ENCODE measurements around the gene CNGB1. TPM values are rescaled to one million over a fixed set of nuclear protein-coding genes. Genes with fewer than 3 reads are reported as not detected.

CNGB1 gene
- total and polyA plus RNA-seq, 12 donors, result not detected

GRCh38 chr16:58001781-58002415, 31.0 kb upstream of the CNGB1 start:
- H3K4me1 ChIP-seq, result peaks cover 6 to 53% (median 33%) of the 10 kb centered on the region in 9 donors
- H3K9me3 ChIP-seq, result no peaks in the 10 kb centered on the region
- 37 to 39% methylated on average over 10 of the region's 10 CpGs for WGBS, 2 donors
- H3K27me3 ChIP-seq, result no peaks in the 10 kb centered on the region
- peaks cover 0 to 54% (median 15%) of the 10 kb centered on the region in 9 donors for H3K36me3 ChIP-seq
- intact Hi-C loops (cut with DNase I), result loop anchor here in 8 of 10 donors (2.0 to 10.0 kb wide), 13 partner anchors 95 to 427 kb away; partner anchors contain the start of gene KIFC3 (in 2 of the 8)
- DNase-seq, result no peak
- peak overlapping the region in 9 of 10 donors; percentile 86 to 97 (median 93) for H3K27ac ChIP-seq
- peak overlapping the region; percentile 57 to 97 (median 72) for H3K4me3 ChIP-seq
- TF ChIP-seq CTCF (IDR thresholded peaks at IDR 0.05), result no peak
- no peak for ATAC-seq

GRCh38 chr16:58000706-58001676, 30.1 kb upstream of the CNGB1 start, which contains the start of gene USB1:
USB1 (plus strand) TSS chr16:58001407; CDS start chr16:58001484, 77 bp downstream.
- peaks cover 6 to 53% (median 33%) of the 10 kb centered on the region in 9 donors for H3K4me1 ChIP-seq
- peak within 1 kb of the TSS; percentile 57 to 97 (median 72) for H3K4me3 ChIP-seq
- ATAC-seq (peak; percentile 92 to 98 (median 95)), DNase-seq (peak; percentile 86 to 92)
- H3K9me3 ChIP-seq, result no peaks in the 10 kb centered on the region
- H3K36me3 ChIP-seq, result peaks cover 0 to 54% (median 18%) of the 10 kb centered on the region in 9 donors
- WGBS, 2 donors, result 0 to 1% methylated on average over 56 to 81 of the region's 81 CpGs
- intact Hi-C loops (cut with DNase I), result loop anchor here in 8 of 10 donors (1.0 to 10.0 kb wide), 14 partner anchors 94 to 426 kb away; partner anchors contain the start of gene KIFC3 (in 2 of the 8)
- H3K27ac ChIP-seq, result peak within 1 kb of the TSS; percentile 86 to 97 (median 92)
- peak; percentile 58 to 91 (median 80) for TF ChIP-seq CTCF (IDR thresholded peaks at IDR 0.05)
- H3K27me3 ChIP-seq, result no peaks in the 10 kb centered on the region

GRCh38 chr16:57999971-58000705, 29.2 kb upstream of the CNGB1 start, which contains the start of gene ZNF319:
ZNF319 (minus strand) TSS chr16:58000672; CDS start chr16:57998265, 2,407 bp downstream.
- peak in 3 of 8 donors; percentile 0 to 9 (median 3) for ATAC-seq
- 0 to 1% methylated on average over 61 to 95 of the region's 95 CpGs for WGBS, 2 donors

More at GRCh38 chr16:57999971-58000705, 29.2 kb upstream of the CNGB1 start, which contains the start of gene ZNF319:
- Histone ChIP-seq H3K9me3 (no peaks in the 10 kb centered on the region), H3K4me1 (peaks cover 6 to 60% (median 36%) of the 10 kb centered on the region in 9 donors), H3K27ac (peak within 1 kb of the TSS; percentile 86 to 97 (median 92)), H3K4me3 (peak within 1 kb of the TSS; percentile 57 to 97 (median 72)), H3K36me3 (peaks cover 0 to 59% (median 18%) of the 10 kb centered on the region in 9 donors), H3K27me3 (no peaks in the 10 kb centered on the region)
- DNase-seq, result peak in 1 of 2 donors; percentile 32
- TF ChIP-seq CTCF (IDR thresholded peaks at IDR 0.05), result no peak
- intact Hi-C loops (cut with DNase I), result loop anchor here (1.0 to 10.0 kb wide), 15 partner anchors 93 to 425 kb away; partner anchors contain the start of gene KIFC3 (in 2 of the 10)

Data from heart right ventricle (tissue), 16 donors.